Neural progenitor cell (in vitro differentiated cells): ENCODE measurements around the gene MYLK2. TPM values are rescaled to one million over a fixed set of nuclear protein-coding genes. Genes with fewer than 3 reads are reported as not detected.
A peak's percentile ranks its signal among the peaks of the same experiment; 100 is the strongest.

Experiments
- DNase-seq: peaks from one replicate; pipeline ENCODE4 v3.0.0-alpha.2; 2016; ENCODE audit warnings: low spot score
- H2AFZ ChIP-seq: fragments of 200-600 bp; sonication (generic); replicated peaks from 2 replicates; pipeline ENCODE4 v1.6.1; 2016; ENCODE audit warnings: antibody characterized with exemption
- H3F3A ChIP-seq: fragments of 200-600 bp; sonication (generic); 2 replicates; pipeline ENCODE4 v1.6.1; 2016; ENCODE audit warnings: antibody characterized with exemption, low read depth
- H3K27ac ChIP-seq: fragments of 200-600 bp; sonication (generic); 2 replicates; pipeline ENCODE4 v1.5.1; 2016; ENCODE audit warnings: mild to moderate bottlenecking
- H3K27me3 ChIP-seq: fragments of 200-600 bp; sonication (generic); 2 replicates; pipeline ENCODE4 v1.6.1; 2016; ENCODE audit warnings: mild to moderate bottlenecking, moderate library complexity
- H3K36me3 ChIP-seq: fragments of 200-600 bp; sonication (generic); 2 replicates; pipeline ENCODE4 v1.5.1; 2016
- H3K4me1 ChIP-seq: fragments of 200-600 bp; sonication (generic); 2 replicates; pipeline ENCODE4 v1.6.1; 2016; ENCODE audit warnings: mixed run types
- H3K4me2 ChIP-seq: fragments of 200-600 bp; sonication (generic); 2 replicates; pipeline ENCODE4 v1.6.1; 2016
- H3K4me3 ChIP-seq: fragments of 200-600 bp; sonication (generic); 2 replicates; pipeline ENCODE4 v1.5.1; 2016
- H3K79me2 ChIP-seq: fragments of 200-600 bp; sonication (generic); 2 replicates; pipeline ENCODE4 v1.6.1; 2016; ENCODE audit warnings: low read depth
- H3K9ac ChIP-seq: fragments of 200-600 bp; sonication (generic); 2 replicates; pipeline ENCODE4 v1.6.1; 2016
- H3K9me3 ChIP-seq: fragments of 200-600 bp; sonication (generic); 2 replicates; pipeline ENCODE4 v1.5.1; 2016; ENCODE audit warnings: low read depth
- H4K20me1 ChIP-seq: fragments of 200-600 bp; sonication (generic); 2 replicates; pipeline ENCODE4 v1.6.1; 2016; ENCODE audit warnings: low read depth
- H3K27ac Mint-ChIP-seq: 3 replicates; pipeline ENCODE4 v1.8.0; 2021; ENCODE audit warnings: mixed read lengths
- H3K27me3 Mint-ChIP-seq: 2 replicates; pipeline ENCODE4 v1.8.0; 2022; ENCODE audit warnings: low read depth, mild to moderate bottlenecking, inconsistent platforms, moderate library complexity, mixed read lengths; ENCODE audit not compliant: insufficient read depth
- H3K36me3 Mint-ChIP-seq: 3 replicates; pipeline ENCODE4 v1.8.0; 2021; ENCODE audit warnings: mixed read lengths
- H3K4me1 Mint-ChIP-seq: 3 replicates; pipeline ENCODE4 v1.8.0; 2021; ENCODE audit warnings: mixed read lengths
- H3K4me3 Mint-ChIP-seq: 3 replicates; pipeline ENCODE4 v1.8.0; 2021; ENCODE audit warnings: mild to moderate bottlenecking, moderate library complexity, mixed read lengths
- H3K9me3 Mint-ChIP-seq: 3 replicates; pipeline ENCODE4 v1.8.0; 2020; ENCODE audit warnings: mixed read lengths
- CTCF ChIP-seq: fragments of 200-600 bp; sonication (generic); IDR thresholded peaks from 2 replicates; pipeline ENCODE4 v1.5.1; 2017; ENCODE audit warnings: antibody characterized with exemption, mild to moderate bottlenecking
- EZH2 ChIP-seq: fragments of 200-600 bp; sonication (generic); IDR thresholded peaks from 2 replicates; pipeline ENCODE4 v1.6.1; 2017; ENCODE audit warnings: antibody characterized with exemption, mild to moderate bottlenecking, moderate library complexity
- EZH2phosphoT487 ChIP-seq: fragments of 200-600 bp; sonication (generic); IDR thresholded peaks from 2 replicates; pipeline ENCODE4 v1.6.1; 2017; ENCODE audit warnings: antibody characterized with exemption
- total RNA-seq: library from RNA; depleted of rRNA; stranded (reverse); fragments of >200 nt; gene quantifications from 2 replicates; pipeline ENCODE4 v1.2.3, GENCODE V29; 2015; ENCODE audit warnings: low replicate concordance

Gene MYLK2
- total RNA-seq, 1 donor from 2014 or later, result not detected

- Histone ChIP-seq H3K27me3 (peaks cover 9% of the 10 kb centered on the region), H4K20me1 (no peaks in the 10 kb centered on the region), H3K36me3 (no peaks in the 10 kb centered on the region), H3K9ac (no peak overlapping the region), H3K79me2 (no peaks in the 10 kb centered on the region), H3K27ac (no peak overlapping the region), H3K9me3 (no peaks in the 10 kb centered on the region), H3K4me1 (peaks cover 11% of the 10 kb centered on the region), H3F3A (peaks cover 28% of the 10 kb centered on the region), H3K4me3 (no peak overlapping the region), H3K4me2 (no peak overlapping the region), H2AFZ (no peak overlapping the region)
- Mint-ChIP-seq H3K36me3 (no peaks in the 10 kb centered on the region), H3K27ac (peak overlapping the region; percentile 55), H3K4me3 (peak overlapping the region; percentile 56), H3K4me1 (peaks cover 31% of the 10 kb centered on the region), H3K9me3 (no peaks in the 10 kb centered on the region), H3K27me3 (peaks cover 11% of the 10 kb centered on the region)
- TF ChIP-seq CTCF, result no peak
- TF ChIP-seq EZH2phosphoT487, result no peak
- no peak for TF ChIP-seq EZH2
- no peak for DNase-seq
Observed at GRCh38 chr20:31863296-31864085, 44.3 kb downstream of the MYLK2 start.

- H3K4me3 ChIP-seq, result no peak overlapping the region
- DNase-seq, result no peak
- no peak for TF ChIP-seq EZH2
- H3K27me3 Mint-ChIP-seq, result peaks cover 15% of the 10 kb centered on the region
- H3K27ac Mint-ChIP-seq, result no peak overlapping the region
- H3K4me1 Mint-ChIP-seq, result peaks cover 34% of the 10 kb centered on the region
- peaks cover 29% of the 10 kb centered on the region for H3F3A ChIP-seq
- H3K4me1 ChIP-seq, result peaks cover 10% of the 10 kb centered on the region
- no peaks in the 10 kb centered on the region for H4K20me1 ChIP-seq
- H3K36me3 Mint-ChIP-seq, result no peaks in the 10 kb centered on the region
- no peak overlapping the region for H2AFZ ChIP-seq
- H3K4me2 ChIP-seq, result no peak overlapping the region
- no peaks in the 10 kb centered on the region for H3K9me3 Mint-ChIP-seq
- no peaks in the 10 kb centered on the region for H3K9me3 ChIP-seq
- no peak overlapping the region for H3K27ac ChIP-seq
- H3K79me2 ChIP-seq, result no peaks in the 10 kb centered on the region
- H3K27me3 ChIP-seq, result peaks cover 22% of the 10 kb centered on the region
- H3K9ac ChIP-seq, result no peak overlapping the region
- no peaks in the 10 kb centered on the region for H3K36me3 ChIP-seq
- H3K4me3 Mint-ChIP-seq, result peak overlapping the region; percentile 41
Observed at GRCh38 chr20:31864521-31865400, 45.6 kb downstream of the MYLK2 start.

- Mint-ChIP-seq H3K4me3 (peak overlapping the region; percentile 50), H3K4me1 (peaks cover 32% of the 10 kb centered on the region), H3K36me3 (no peaks in the 10 kb centered on the region), H3K27me3 (peaks cover 16% of the 10 kb centered on the region), H3K9me3 (no peaks in the 10 kb centered on the region), H3K27ac (no peak overlapping the region)
- H3K4me1 ChIP-seq, result peaks cover 6% of the 10 kb centered on the region
- no peaks in the 10 kb centered on the region for H3K9me3 ChIP-seq
- no peak overlapping the region for H3K4me2 ChIP-seq
- H3K27ac ChIP-seq, result no peak overlapping the region
- no peaks in the 10 kb centered on the region for H4K20me1 ChIP-seq
- no peaks in the 10 kb centered on the region for H3K79me2 ChIP-seq
- no peak overlapping the region for H2AFZ ChIP-seq
- peaks cover 23% of the 10 kb centered on the region for H3F3A ChIP-seq
- no peak overlapping the region for H3K9ac ChIP-seq
- peaks cover 37% of the 10 kb centered on the region for H3K27me3 ChIP-seq
- DNase-seq, result no peak
- TF ChIP-seq EZH2phosphoT487, result no peak
- no peak overlapping the region for H3K4me3 ChIP-seq
- no peaks in the 10 kb centered on the region for H3K36me3 ChIP-seq
Observed at GRCh38 chr20:31866221-31866620, 47.1 kb downstream of the MYLK2 start.

GRCh38 chr20:31868853-31869672 lies 49.9 kb downstream of the MYLK2 start:
- Histone ChIP-seq H3K4me1 (no peaks in the 10 kb centered on the region), H2AFZ (no peak overlapping the region), H3K9ac (no peak overlapping the region), H3K27ac (no peak overlapping the region), H3K27me3 (peaks cover 47% of the 10 kb centered on the region), H3K4me2 (peak overlapping the region; percentile 94), H4K20me1 (no peaks in the 10 kb centered on the region), H3K9me3 (no peaks in the 10 kb centered on the region), H3K79me2 (no peaks in the 10 kb centered on the region), H3F3A (peaks cover 17% of the 10 kb centered on the region), H3K4me3 (peak overlapping the region; percentile 74), H3K36me3 (no peaks in the 10 kb centered on the region)
- Mint-ChIP-seq H3K27me3 (peaks cover 17% of the 10 kb centered on the region), H3K36me3 (no peaks in the 10 kb centered on the region), H3K9me3 (no peaks in the 10 kb centered on the region), H3K4me1 (peaks cover 19% of the 10 kb centered on the region), H3K4me3 (peak overlapping the region; percentile 91), H3K27ac (peak overlapping the region; percentile 76)
- no peak for TF ChIP-seq CTCF
- DNase-seq, result no peak
